Muscle of leg (tissue), 11 donors: Measurements from ENCODE around the gene PACC1. TPM values are rescaled to one million over a fixed set of nuclear protein-coding genes. Genes with fewer than 3 reads are reported as not detected.

Source experiments
- DNase-seq: peaks from one replicate; pipeline ENCODE4 v3.0.0; 2013
- H3K27ac ChIP-seq: one replicate; pipeline ENCODE4 v1.5.1; 2013; ENCODE audit warnings: mild to moderate bottlenecking, low read length, control low read depth
- H3K27me3 ChIP-seq: one replicate; pipeline ENCODE4 v1.6.1; 2013; ENCODE audit warnings: low read length; ENCODE audit not compliant: control insufficient read depth, insufficient read depth
- H3K36me3 ChIP-seq: one replicate; pipeline ENCODE4 v1.6.1; 2013; ENCODE audit warnings: low read length; ENCODE audit not compliant: control insufficient read depth, insufficient read depth
- H3K4me1 ChIP-seq: one replicate; pipeline ENCODE4 v1.6.1; 2013; ENCODE audit warnings: low read length; ENCODE audit not compliant: control insufficient read depth, insufficient read depth
- H3K4me3 ChIP-seq: one replicate; pipeline ENCODE4 v1.5.1; 2013; ENCODE audit warnings: low read length, control low read depth
- H3K9me3 ChIP-seq: replicated peaks from 2 replicates; pipeline ENCODE4 v1.6.1; 2013; ENCODE audit warnings: low read depth, low read length; ENCODE audit not compliant: control insufficient read depth
- WGBS: methylation state at CpG from one replicate; pipeline ENCODE4 v1.1.5; 2013; ENCODE audit warnings: missing lambda C conversion rate; ENCODE audit not compliant: insufficient coverage; 5-methylcytosine and 5-hydroxymethylcytosine counted together
- polyA plus RNA-seq, 8 donors: library from polyadenylated mRNA; unstranded; fragments of 120-200 nt; gene quantifications; one replicate each; pipeline versions ENCODE4 v1.2.1 to v1.2.3, GENCODE V29; 2013; ENCODE audit warnings: inconsistent platforms in 1 of 8, low replicate concordance in 1 of 8; ENCODE audit not compliant: insufficient read length in 8 of 8, insufficient read depth in 1 of 8
- total RNA-seq: library from RNA; stranded (reverse); fragments of 120-200 nt; gene quantifications from one replicate; pipeline ENCODE4 v1.2.4, GENCODE V29; 2013

The PACC1 gene
- total and polyA plus RNA-seq, 9 donors, result 6.6 to 9.2 (median 7.1) TPM

- Histone ChIP-seq H3K4me3 (no peak overlapping the region), H3K9me3 (peaks cover 6% of the 10 kb centered on the region), H3K36me3 (peaks cover 2% of the 10 kb centered on the region), H3K27ac (no peak overlapping the region), H3K4me1 (peaks cover 52% of the 10 kb centered on the region), H3K27me3 (no peaks in the 10 kb centered on the region)
- no CpG with 5 or more reads among the region's 2 CpGs for WGBS
- no peak for DNase-seq
Observed at GRCh38 chr1:212455401-212455800, 40.7 kb upstream of the PACC1 start.

- H3K4me3 ChIP-seq, result no peak overlapping the region
- peaks cover 2% of the 10 kb centered on the region for H3K36me3 ChIP-seq
- peaks cover 6% of the 10 kb centered on the region for H3K9me3 ChIP-seq
- DNase-seq, result no peak
- H3K27me3 ChIP-seq, result no peaks in the 10 kb centered on the region
- H3K27ac ChIP-seq, result no peak overlapping the region
- 94% methylated on average over 2 of the region's 3 CpGs for WGBS
- peaks cover 58% of the 10 kb centered on the region for H3K4me1 ChIP-seq
Observed at GRCh38 chr1:212454741-212455140, 40.1 kb upstream of the PACC1 start.

GRCh38 chr1:212453156-212453857, 38.6 kb upstream of the PACC1 start:
- Histone ChIP-seq H3K36me3 (peaks cover 2% of the 10 kb centered on the region), H3K4me3 (no peak overlapping the region), H3K4me1 (peaks cover 68% of the 10 kb centered on the region), H3K9me3 (peaks cover 6% of the 10 kb centered on the region), H3K27me3 (no peaks in the 10 kb centered on the region), H3K27ac (peak overlapping the region; percentile 86)
- DNase-seq, result no peak
- 61% methylated on average over 11 of the region's 12 CpGs for WGBS

- no peaks in the 10 kb centered on the region for H3K27me3 ChIP-seq
- H3K9me3 ChIP-seq, result no peaks in the 10 kb centered on the region
- H3K36me3 ChIP-seq, result peaks cover 2% of the 10 kb centered on the region
- WGBS, result 47% methylated on average over 2 of the region's 15 CpGs
- peaks cover 68% of the 10 kb centered on the region for H3K4me1 ChIP-seq
- H3K27ac ChIP-seq, result peak overlapping the region; percentile 86
- H3K4me3 ChIP-seq, result no peak overlapping the region
- DNase-seq, result peak; percentile 96
Observed at GRCh38 chr1:212452323-212453155, 37.9 kb upstream of the PACC1 start.

- H3K9me3 ChIP-seq, result no peaks in the 10 kb centered on the region
- peak overlapping the region; percentile 80 for H3K27ac ChIP-seq
- peaks cover 65% of the 10 kb centered on the region for H3K4me1 ChIP-seq
- DNase-seq, result no peak
- no peaks in the 10 kb centered on the region for H3K27me3 ChIP-seq
- H3K36me3 ChIP-seq, result peaks cover 6% of the 10 kb centered on the region
- 55% methylated on average over 5 of the region's 6 CpGs for WGBS
- no peak overlapping the region for H3K4me3 ChIP-seq
Observed at GRCh38 chr1:212451416-212452322, 37.0 kb upstream of the PACC1 start.

- Histone ChIP-seq H3K27me3 (no peaks in the 10 kb centered on the region), H3K4me1 (peaks cover 53% of the 10 kb centered on the region), H3K36me3 (peaks cover 17% of the 10 kb centered on the region), H3K9me3 (no peaks in the 10 kb centered on the region), H3K27ac (peak overlapping the region; percentile 80), H3K4me3 (no peak overlapping the region)
- 31% methylated on average over 2 of the region's 4 CpGs for WGBS
- DNase-seq, result peak; percentile 89
Observed at GRCh38 chr1:212450331-212450881, 35.7 kb upstream of the PACC1 start.

- Histone ChIP-seq H3K9me3 (no peaks in the 10 kb centered on the region), H3K4me3 (no peak overlapping the region), H3K27me3 (no peaks in the 10 kb centered on the region), H3K27ac (no peak overlapping the region), H3K36me3 (peaks cover 32% of the 10 kb centered on the region), H3K4me1 (peaks cover 36% of the 10 kb centered on the region)
- DNase-seq, result no peak
- WGBS, result 80% methylated on average over 1 of the region's 2 CpGs
Observed at GRCh38 chr1:212447478-212447877, 32.8 kb upstream of the PACC1 start.

- DNase-seq, result no peak
- no peak overlapping the region for H3K27ac ChIP-seq
- H3K9me3 ChIP-seq, result no peaks in the 10 kb centered on the region
- WGBS, result 78% methylated on average over 8 of the region's 8 CpGs
- H3K36me3 ChIP-seq, result peaks cover 30% of the 10 kb centered on the region
- no peaks in the 10 kb centered on the region for H3K27me3 ChIP-seq
- H3K4me3 ChIP-seq, result no peak overlapping the region
- H3K4me1 ChIP-seq, result peaks cover 25% of the 10 kb centered on the region
Observed at GRCh38 chr1:212446333-212446732, 31.6 kb upstream of the PACC1 start.

- 100% methylated on average over 4 of the region's 5 CpGs for WGBS
- peaks cover 30% of the 10 kb centered on the region for H3K36me3 ChIP-seq
- no peak for DNase-seq
- no peaks in the 10 kb centered on the region for H3K9me3 ChIP-seq
- H3K27me3 ChIP-seq, result no peaks in the 10 kb centered on the region
- peaks cover 4% of the 10 kb centered on the region for H3K4me1 ChIP-seq
- H3K27ac ChIP-seq, result no peak overlapping the region
- no peak overlapping the region for H3K4me3 ChIP-seq
Observed at GRCh38 chr1:212442408-212442807, 27.7 kb upstream of the PACC1 start.
